Measurements from ENCODE around the gene AMER2. TPM values are rescaled to one million over a fixed set of nuclear protein-coding genes. Genes with fewer than 3 reads are reported as not detected.

Gene AMER2, protein sequence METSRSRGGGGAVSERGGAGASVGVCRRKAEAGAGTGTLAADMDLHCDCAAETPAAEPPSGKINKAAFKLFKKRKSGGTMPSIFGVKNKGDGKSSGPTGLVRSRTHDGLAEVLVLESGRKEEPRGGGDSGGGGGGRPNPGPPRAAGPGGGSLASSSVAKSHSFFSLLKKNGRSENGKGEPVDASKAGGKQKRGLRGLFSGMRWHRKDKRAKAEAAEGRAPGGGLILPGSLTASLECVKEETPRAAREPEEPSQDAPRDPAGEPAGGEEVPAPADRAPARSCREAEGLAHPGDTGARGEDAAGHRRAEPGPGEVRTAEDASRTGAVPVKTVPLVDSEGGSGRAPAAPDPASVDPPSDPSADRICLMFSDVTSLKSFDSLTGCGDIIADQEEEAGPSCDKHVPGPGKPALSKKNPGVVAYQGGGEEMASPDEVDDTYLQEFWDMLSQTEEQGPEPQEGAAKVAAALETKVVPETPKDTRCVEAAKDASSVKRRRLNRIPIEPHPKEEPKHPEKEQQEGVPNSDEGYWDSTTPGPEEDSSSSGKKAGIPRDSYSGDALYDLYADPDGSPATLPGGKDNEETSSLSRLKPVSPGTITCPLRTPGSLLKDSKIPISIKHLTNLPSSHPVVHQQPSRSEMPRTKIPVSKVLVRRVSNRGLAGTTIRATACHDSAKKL
- polyA plus RNA-seq (ENCODE audit: insufficient read length): 0.35 TPM
- long read RNA-seq, donor 1: 0 reads
- long read RNA-seq, donor 2, partial matches to known transcripts: 0 of 1 reads
- long read RNA-seq, donor 2, other reads (novel, unspliced or antisense): 0 of 1 reads
- long read RNA-seq, donor 3: 0 reads
- long read RNA-seq, donor 4: 0 reads
- long read RNA-seq, donor 5: 0 reads
- long read RNA-seq, donor 6: 0 reads
- long read RNA-seq, donor 7, partial matches to known transcripts: 0 of 1 reads
- long read RNA-seq, donor 7, other reads (novel, unspliced or antisense): 0 of 1 reads
- long read RNA-seq, donor 8: 0 reads

DNA sequence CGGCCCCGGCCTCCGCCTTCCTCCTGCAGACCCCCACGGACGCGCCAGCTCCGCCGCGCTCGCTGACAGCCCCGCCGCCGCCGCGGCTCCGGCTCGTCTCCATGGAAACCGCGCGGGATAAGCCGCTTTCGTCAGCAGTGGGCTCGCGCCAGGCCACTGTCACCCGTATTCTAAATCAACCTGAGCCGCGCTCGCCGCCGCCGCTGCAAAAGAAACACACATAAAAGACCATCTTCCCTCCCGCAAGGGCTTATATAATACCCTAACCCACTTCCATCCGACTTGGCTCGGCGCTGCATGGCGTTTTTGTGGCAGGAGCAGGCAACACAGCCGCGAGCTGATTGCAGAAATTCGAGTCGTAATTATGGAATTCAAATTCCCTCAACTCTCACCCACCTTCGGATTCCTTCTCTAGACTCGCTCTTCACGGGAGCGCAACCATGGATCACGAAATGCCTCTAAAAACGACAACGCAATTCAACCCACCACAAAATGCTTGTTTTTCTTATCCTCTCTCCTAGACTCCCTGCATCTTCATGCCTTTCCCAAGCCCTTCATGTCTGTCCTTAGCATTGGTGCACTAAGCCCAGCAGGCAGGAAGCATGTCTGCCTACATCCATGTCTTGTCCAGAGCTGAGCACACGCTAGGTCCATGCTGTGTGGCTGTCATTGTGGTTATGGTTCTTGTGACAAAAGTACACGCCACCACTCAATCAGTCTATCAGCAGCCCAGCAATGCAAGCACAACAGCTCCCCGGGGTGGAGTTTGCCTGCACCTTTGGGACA lies at the start of gene AMER2:
Gene AMER2, minus strand, starts transcription at position 772 of the 786 bp plus-strand sequence. Its CDS starts 669 bp downstream, at position 103.
- peak; percentile 64 for DNase-seq

DNA sequence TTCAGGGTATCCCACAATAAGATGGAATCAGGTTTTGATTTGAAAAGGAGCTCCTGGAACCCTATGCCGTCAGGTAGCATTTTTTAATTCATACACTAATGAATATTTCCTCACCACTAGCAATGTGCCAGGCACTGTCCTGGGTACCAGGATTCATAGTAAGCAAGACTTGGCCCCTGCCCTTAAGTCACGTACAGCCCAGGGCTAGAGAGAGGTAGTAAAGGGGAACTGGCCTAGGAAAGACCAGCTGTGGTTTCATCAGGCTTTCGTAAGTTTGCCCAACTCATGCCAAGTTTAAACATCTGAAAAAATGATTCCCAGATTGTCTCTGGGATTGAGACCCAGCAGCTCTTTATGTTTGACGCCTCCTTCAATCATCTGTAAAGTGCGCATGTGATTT lies 45.9 kb upstream of the AMER2 start:
- DNase-seq: no peak

GRCh38 chr13:25217023-25217885 lies 45.2 kb upstream of the AMER2 start:
- no peak for DNase-seq

- DNase-seq: no peak
These were observed 43.1 kb upstream of the AMER2 start for GRCh38 chr13:25215253-25215575.

DNA sequence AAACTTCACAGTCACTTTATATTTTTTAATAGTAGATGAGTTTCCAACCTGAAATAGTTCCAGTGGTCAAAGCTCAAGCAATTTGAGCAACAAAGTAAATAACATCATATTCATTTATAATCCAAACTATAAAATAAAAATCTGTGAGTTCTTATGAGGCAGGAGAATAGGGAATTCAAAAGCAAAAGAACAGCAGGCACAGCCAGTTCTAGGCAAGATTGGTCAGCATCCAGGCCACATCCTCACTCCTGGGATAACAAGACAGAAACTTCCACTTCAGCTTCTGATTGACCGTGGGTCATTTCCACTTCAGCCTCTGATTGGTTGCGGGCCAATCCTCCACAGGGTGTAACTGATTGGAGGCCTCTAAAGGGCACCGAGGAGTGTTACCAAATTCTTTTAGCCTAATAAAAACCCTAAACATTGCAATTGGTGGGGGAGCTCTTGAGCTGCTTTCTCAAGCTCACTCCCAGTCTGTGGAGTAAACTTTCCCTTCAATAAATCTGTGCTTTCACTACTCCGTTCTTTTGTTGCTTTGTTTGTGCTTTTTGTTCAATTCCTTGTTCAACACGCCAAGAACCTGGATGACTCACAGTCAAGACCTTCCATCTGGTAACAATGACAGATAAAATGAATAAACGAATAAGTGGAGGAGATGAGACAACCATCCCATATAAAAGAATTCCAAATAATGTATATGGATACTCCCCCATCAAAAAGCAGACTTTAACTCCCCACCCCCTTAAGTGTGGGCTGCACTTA lies 42.6 kb upstream of the AMER2 start:
- DNase-seq: no peak

GRCh38 chr13:25213715-25214114 lies 41.6 kb upstream of the AMER2 start:
- no peak for DNase-seq

GRCh38 chr13:25210842-25211569 lies 38.9 kb upstream of the AMER2 start:
- DNase-seq: no peak

- DNase-seq: no peak
These were observed 35.3 kb upstream of the AMER2 start for GRCh38 chr13:25207291-25207810.

DNA sequence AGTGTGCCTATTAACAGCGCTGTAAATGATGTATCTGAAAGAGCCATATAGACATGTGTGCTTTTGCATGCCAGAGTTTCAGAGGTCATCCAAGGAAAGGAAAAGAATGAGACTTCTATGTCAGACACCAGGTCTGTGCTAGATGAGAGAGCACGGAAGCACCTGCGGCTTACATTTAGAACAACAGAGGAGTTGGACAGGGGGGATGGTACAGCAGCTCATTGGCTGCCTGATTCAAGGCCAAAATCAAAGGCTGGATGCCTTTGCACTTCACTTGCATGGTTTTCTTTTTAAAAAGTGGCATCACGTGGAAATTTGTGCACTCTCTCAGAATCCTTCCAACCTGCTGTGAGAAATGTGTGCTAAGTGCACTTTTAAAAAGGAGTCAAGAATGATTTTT lies 32.8 kb upstream of the AMER2 start:
- no peak for DNase-seq

- no peak for DNase-seq
These were observed 31.1 kb upstream of the AMER2 start for GRCh38 chr13:25203127-25203740.

DNA sequence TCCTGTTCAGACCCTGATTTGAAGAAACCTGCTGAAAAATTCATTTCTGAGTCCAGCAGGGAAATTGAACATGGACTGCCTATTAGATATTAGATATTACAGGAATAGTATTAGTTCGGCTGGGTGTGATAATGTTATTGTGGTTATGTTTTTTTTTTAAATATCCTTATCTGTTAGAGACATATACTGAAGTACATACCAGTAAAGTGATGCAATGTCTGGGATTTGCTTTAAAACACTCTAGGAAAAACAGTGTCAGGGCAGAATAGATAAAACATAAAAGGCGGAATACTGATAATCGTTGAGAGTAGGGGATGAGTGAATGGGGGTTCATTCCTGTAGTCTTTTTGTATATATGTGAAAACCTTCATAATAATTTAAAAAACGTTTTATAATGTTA lies 28.7 kb upstream of the AMER2 start:
- no peak for DNase-seq

GRCh38 chr13:25198647-25199046 lies 26.6 kb upstream of the AMER2 start:
- DNase-seq: no peak

- no peak for DNase-seq
These were observed 24.9 kb upstream of the AMER2 start for GRCh38 chr13:25196971-25197370.

DNA sequence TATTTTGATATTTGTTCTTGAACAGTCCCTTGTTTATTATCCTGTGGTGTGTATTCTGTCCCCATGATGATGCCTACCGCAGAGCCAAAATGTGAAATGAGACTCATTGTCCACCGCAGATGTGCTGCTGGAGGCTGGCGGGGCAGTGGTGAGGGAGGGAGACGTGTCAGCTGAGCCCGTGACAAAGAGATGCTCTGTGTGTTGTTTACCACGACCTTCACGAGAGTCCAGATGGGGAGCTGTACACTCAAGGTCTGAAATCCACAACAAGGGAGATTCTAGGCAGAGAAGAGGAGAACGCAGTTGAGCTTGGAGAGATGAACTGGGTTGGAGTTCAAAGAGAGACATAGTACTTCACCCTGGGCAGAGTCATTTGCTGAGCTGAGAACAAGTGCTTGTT lies 20.8 kb upstream of the AMER2 start:
- DNase-seq: no peak

- DNase-seq: no peak
These were observed 20.4 kb upstream of the AMER2 start for GRCh38 chr13:25192489-25192888.

- DNase-seq: no peak
These were observed 20.0 kb upstream of the AMER2 start for GRCh38 chr13:25192052-25192451.

DNA sequence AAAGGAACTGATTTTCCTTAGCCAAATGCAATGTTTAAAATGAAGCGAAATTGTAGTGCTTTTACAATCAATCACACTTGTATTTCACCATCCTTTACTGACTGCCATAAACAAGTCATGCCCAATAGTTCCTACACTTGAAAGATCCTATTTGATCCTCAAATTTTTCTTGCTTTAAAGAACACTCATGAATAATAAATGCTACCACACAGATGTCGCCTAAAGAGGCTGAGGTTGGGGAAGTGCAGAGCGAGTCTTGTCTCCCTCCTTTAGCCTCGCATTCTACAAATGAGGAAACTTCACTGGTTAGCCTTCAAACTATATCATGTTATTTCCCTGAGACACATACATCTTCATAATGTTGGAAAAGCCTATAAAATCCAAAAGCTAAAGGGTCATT lies 18.7 kb upstream of the AMER2 start:
- DNase-seq: no peak

GRCh38 chr13:25190256-25190655 lies 18.2 kb upstream of the AMER2 start:
- no peak for DNase-seq

DNA sequence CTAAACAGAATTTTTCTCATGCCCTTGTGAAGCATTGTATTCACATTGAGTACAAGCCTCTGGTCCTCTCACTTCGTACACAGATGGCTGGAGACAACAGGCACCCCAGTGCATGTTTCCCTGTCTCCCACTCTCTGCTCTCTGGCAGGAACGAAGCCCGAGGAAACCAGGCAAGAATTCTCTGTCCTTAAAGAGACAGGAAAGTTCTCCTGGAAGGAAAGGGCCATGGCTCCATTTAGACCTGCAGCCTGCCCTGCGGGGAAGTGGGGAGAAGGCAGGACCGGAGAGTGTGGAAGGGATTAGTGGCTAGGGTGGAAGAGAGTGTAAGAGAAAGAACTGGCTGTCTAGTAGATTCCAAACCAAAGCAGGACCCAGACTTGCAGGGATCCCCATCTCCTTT lies 15.5 kb upstream of the AMER2 start:
- no peak for DNase-seq

Data from left kidney (tissue), 8 donors.